SU-DHL-6 (cell line): ENCODE data around the gene DKC1.

ENCODE experiments used
- CTCF ChIP-seq: fragments of 200-600 bp; sonication (generic); IDR thresholded peaks from one replicate; pipeline ENCODE4 v1.5.1; 2017; ENCODE audit warnings: antibody characterized with exemption, mild to moderate bottlenecking, low read length, moderate library complexity; ENCODE audit not compliant: insufficient read depth, poor library complexity, severe bottlenecking
- EZH2phosphoT487 ChIP-seq: fragments of 200-600 bp; sonication (generic), shearing (Covaris generic); conservative IDR thresholded peaks from 2 replicates; pipeline ENCODE4 v1.6.1; 2018; ENCODE audit warnings: mild to moderate bottlenecking, antibody characterized with exemption, low read length, moderate library complexity, mixed read lengths

GRCh38 chrX:154802947-154803346 is 40.3 kb downstream of the DKC1 start:
- TF ChIP-seq CTCF (no peak), EZH2phosphoT487 (no peak)
